Measurements from ENCODE around the gene CELSR1.

Gene CELSR1

DNA sequence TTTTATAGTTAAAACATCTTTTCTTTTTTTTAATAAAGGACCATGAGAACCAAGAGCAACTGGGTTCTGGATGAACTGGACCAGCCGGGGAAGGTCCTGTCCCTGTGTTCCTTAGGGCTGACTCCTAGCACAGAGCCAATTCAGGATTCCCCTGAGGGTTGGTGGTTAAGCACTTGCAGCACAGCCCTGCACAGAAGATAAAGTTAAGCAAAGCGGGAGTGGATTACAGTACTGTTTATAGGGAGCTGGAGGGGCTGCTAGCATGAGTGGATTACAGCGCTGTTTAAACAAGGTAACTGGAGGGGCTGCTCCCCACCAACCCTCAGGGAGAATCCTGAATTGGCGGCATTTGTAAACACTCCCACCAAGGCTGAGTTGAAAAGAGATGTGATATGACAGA, 90.6 kb downstream of the CELSR1 start:
- Histone ChIP-seq H3K9me3 (ENCODE audit: control insufficient read depth, insufficient read depth, low read length) (no peaks in the 10 kb centered on the region), H3K79me2 (ENCODE audit: control insufficient read depth, low read length) (no peaks in the 10 kb centered on the region), H3F3A (ENCODE audit: control insufficient read depth, insufficient read depth) (no peaks in the 10 kb centered on the region), H3K36me3 (ENCODE audit: control insufficient read depth, low read length) (no peaks in the 10 kb centered on the region), H3K27me3 (ENCODE audit: control insufficient read depth, low read length) (no peaks in the 10 kb centered on the region), H4K20me1 (ENCODE audit: control insufficient read depth, insufficient read depth, low read depth, low read length) (no peaks in the 10 kb centered on the region), H3K4me2 (ENCODE audit: low read length) (no peak overlapping the region), H3K4me1 (ENCODE audit: control insufficient read depth, low read length) (no peaks in the 10 kb centered on the region), H3K27ac (ENCODE audit: low read depth, low read length) (no peak overlapping the region), H3K9me2 (replicated peaks; ENCODE audit: control insufficient read depth, low read length) (no peaks in the 10 kb centered on the region), H3K4me3 (ENCODE audit: low read length) (no peak overlapping the region)
- TF ChIP-seq, protein P1, sequence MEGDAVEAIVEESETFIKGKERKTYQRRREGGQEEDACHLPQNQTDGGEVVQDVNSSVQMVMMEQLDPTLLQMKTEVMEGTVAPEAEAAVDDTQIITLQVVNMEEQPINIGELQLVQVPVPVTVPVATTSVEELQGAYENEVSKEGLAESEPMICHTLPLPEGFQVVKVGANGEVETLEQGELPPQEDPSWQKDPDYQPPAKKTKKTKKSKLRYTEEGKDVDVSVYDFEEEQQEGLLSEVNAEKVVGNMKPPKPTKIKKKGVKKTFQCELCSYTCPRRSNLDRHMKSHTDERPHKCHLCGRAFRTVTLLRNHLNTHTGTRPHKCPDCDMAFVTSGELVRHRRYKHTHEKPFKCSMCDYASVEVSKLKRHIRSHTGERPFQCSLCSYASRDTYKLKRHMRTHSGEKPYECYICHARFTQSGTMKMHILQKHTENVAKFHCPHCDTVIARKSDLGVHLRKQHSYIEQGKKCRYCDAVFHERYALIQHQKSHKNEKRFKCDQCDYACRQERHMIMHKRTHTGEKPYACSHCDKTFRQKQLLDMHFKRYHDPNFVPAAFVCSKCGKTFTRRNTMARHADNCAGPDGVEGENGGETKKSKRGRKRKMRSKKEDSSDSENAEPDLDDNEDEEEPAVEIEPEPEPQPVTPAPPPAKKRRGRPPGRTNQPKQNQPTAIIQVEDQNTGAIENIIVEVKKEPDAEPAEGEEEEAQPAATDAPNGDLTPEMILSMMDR (IDR thresholded peaks at IDR 0.05; ENCODE audit: low read depth, low read length, poor library complexity, severe bottlenecking): no peak
- TF ChIP-seq EZH2phosphoT487 (IDR thresholded peaks at IDR 0.05; ENCODE audit: borderline replicate concordance, low read length): no peak

DNA sequence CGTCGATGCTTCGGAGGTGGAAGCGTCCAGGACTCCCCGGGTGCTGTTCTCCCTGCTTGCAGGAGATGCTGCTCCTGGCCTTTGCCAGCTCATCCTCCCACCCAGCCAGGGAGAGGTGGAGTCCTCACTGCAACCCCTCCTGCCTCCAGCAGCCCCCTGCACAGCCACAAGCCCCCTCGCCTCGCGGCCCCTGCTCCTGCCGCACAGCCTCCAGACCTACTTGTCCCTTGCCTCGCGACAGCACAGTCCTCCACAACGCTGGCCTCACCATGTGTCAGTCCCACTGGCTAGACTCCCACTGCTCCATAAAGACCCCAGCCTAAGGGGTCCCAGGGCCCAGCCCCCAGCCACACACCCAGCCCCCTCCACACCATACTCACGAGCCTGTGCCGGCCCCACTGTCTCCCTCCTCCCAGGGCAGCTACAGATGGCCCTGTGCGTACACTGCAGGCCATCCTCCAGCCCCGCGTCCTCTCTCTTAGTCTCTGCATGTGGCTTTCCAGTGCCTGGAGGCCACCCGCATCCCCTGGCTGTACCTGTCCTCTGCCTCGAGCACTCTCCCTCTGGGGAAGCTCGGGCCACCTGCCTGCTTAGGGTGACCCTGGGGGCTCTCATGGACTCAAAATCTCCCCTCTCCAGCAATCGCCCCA, 91.5 kb downstream of the CELSR1 start:
- no peak overlapping the region for H3K27ac ChIP-seq (ENCODE audit: low read depth, low read length)
- H3K9me2 ChIP-seq (replicated peaks; ENCODE audit: control insufficient read depth, low read length): no peaks in the 10 kb centered on the region
- no peak overlapping the region for H3K4me2 ChIP-seq (ENCODE audit: low read length)
- H3K4me3 ChIP-seq (ENCODE audit: low read length): no peak overlapping the region
- H4K20me1 ChIP-seq (ENCODE audit: control insufficient read depth, insufficient read depth, low read depth, low read length): no peaks in the 10 kb centered on the region
- no peaks in the 10 kb centered on the region for H3K27me3 ChIP-seq (ENCODE audit: control insufficient read depth, low read length)
- H3K36me3 ChIP-seq (ENCODE audit: control insufficient read depth, low read length): no peaks in the 10 kb centered on the region
- H3K4me1 ChIP-seq (ENCODE audit: control insufficient read depth, low read length): no peaks in the 10 kb centered on the region
- no peaks in the 10 kb centered on the region for H3K79me2 ChIP-seq (ENCODE audit: control insufficient read depth, low read length)
- H3F3A ChIP-seq (ENCODE audit: control insufficient read depth, insufficient read depth): no peaks in the 10 kb centered on the region
- no peak for TF ChIP-seq EZH2phosphoT487 (IDR thresholded peaks at IDR 0.05; ENCODE audit: borderline replicate concordance, low read length)
- TF ChIP-seq, protein P1 (IDR thresholded peaks at IDR 0.05; ENCODE audit: low read depth, low read length, poor library complexity, severe bottlenecking): no peak
- no peaks in the 10 kb centered on the region for H3K9me3 ChIP-seq (ENCODE audit: control insufficient read depth, insufficient read depth, low read length)

DNA sequence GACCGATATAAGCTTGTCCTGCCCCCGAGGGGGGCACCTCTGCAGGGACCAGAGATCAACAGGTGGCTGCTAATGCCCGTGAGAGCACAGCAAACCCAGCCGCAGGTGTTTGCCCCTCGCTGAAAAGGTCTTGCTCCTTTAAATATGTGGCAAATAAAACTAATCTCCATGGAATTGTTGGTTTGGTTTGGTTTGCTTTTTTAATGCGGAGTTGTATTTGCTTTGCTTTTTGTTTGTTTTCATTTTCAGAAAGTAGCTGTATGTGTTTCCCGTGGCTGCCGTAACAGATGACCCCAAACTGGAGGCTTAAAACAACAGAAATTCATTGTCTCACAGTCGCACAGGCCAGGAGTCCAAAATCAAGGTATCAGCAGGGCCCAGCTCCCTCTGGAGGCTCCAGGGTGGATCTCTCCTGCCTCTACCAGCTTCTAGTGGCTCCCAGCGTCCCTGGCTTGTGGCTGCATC, 93.0 kb downstream of the CELSR1 start:
- H3K4me3 ChIP-seq (ENCODE audit: low read length): no peak overlapping the region
- no peaks in the 10 kb centered on the region for H3K4me1 ChIP-seq (ENCODE audit: control insufficient read depth, low read length)
- TF ChIP-seq EZH2phosphoT487 (IDR thresholded peaks at IDR 0.05; ENCODE audit: borderline replicate concordance, low read length): no peak
- TF ChIP-seq, protein P1 (IDR thresholded peaks at IDR 0.05; ENCODE audit: low read depth, low read length, poor library complexity, severe bottlenecking): no peak
- H3K27me3 ChIP-seq (ENCODE audit: control insufficient read depth, low read length): no peaks in the 10 kb centered on the region
- H3K36me3 ChIP-seq (ENCODE audit: control insufficient read depth, low read length): no peaks in the 10 kb centered on the region
- H3K9me2 ChIP-seq (replicated peaks; ENCODE audit: control insufficient read depth, low read length): no peaks in the 10 kb centered on the region
- no peaks in the 10 kb centered on the region for H3F3A ChIP-seq (ENCODE audit: control insufficient read depth, insufficient read depth)
- H3K4me2 ChIP-seq (ENCODE audit: low read length): no peak overlapping the region
- no peaks in the 10 kb centered on the region for H4K20me1 ChIP-seq (ENCODE audit: control insufficient read depth, insufficient read depth, low read depth, low read length)
- no peaks in the 10 kb centered on the region for H3K9me3 ChIP-seq (ENCODE audit: control insufficient read depth, insufficient read depth, low read length)
- H3K27ac ChIP-seq (ENCODE audit: low read depth, low read length): no peak overlapping the region
- H3K79me2 ChIP-seq (ENCODE audit: control insufficient read depth, low read length): no peaks in the 10 kb centered on the region

All from DOHH2 (cell line).